Measurements from ENCODE around the gene ZNF592. TPM values are rescaled to one million over a fixed set of nuclear protein-coding genes. Genes with fewer than 3 reads are reported as not detected.

ZNF592 gene
- total and polyA plus RNA-seq, 11 donors, result 9.7 to 28.6 (median 21.2) TPM

GRCh38 chr15:84810073-84810840, 61.9 kb downstream of the ZNF592 start:
- TF ChIP-seq POLR2A (IDR thresholded peaks at IDR 0.05), result no peak
- no peak for TF ChIP-seq CTCF (IDR thresholded peaks at IDR 0.05)
- Histone ChIP-seq H3K9me3 (no peaks in the 10 kb centered on the region), H3K4me1 (peaks cover 0 to 11% (median 5%) of the 10 kb centered on the region in 12 donors), H3K27me3 (no peaks in the 10 kb centered on the region), H3K27ac (no peak overlapping the region), H3K4me3 (no peak overlapping the region), H3K36me3 (peaks cover 0 to 21% (median 12%) of the 10 kb centered on the region in 9 donors)
- WGBS, 4 donors, result 72 to 82% (median 79%) methylated on average over 7 of the region's 7 CpGs
- ATAC-seq, result peak in 3 of 4 donors; percentile 47 to 62 (median 56)
- intact Hi-C loops (cut with DNase I), result loop anchor here in 6 of 10 donors (5.0 to 10.0 kb wide), 6 partner anchors 55 to 215 kb away; partner anchors contain the start of genes SEC11A (in 2 of the 6), NMB (in 1 of the 6), WDR73 (in 1 of the 6) and ZNF592 (in 1 of the 6)
- peak in 1 of 5 donors; percentile 19 for DNase-seq

- H3K36me3 ChIP-seq, result peaks cover 0 to 13% (median 5%) of the 10 kb centered on the region in 9 donors
- no peaks in the 10 kb centered on the region for H3K9me3 ChIP-seq
- ATAC-seq (peak in 1 of 4 donors; percentile 18), DNase-seq (peak in 1 of 5 donors; percentile 13)
- H3K4me1 ChIP-seq, result peaks cover 0 to 19% (median 7%) of the 10 kb centered on the region in 12 donors
- 72 to 89% (median 81%) methylated on average over 4 of the region's 4 CpGs for WGBS, 4 donors
- no peak for TF ChIP-seq CTCF (IDR thresholded peaks at IDR 0.05)
- no peak for TF ChIP-seq POLR2A (IDR thresholded peaks at IDR 0.05)
- intact Hi-C loops (cut with DNase I), result loop anchor here in 6 of 10 donors (5.0 to 10.0 kb wide), 6 partner anchors 56 to 216 kb away; partner anchors contain the start of genes SEC11A (in 2 of the 6), NMB (in 1 of the 6), WDR73 (in 1 of the 6) and ZNF592 (in 1 of the 6)
- H3K27ac ChIP-seq, result no peak overlapping the region
- no peak overlapping the region for H3K4me3 ChIP-seq
- no peaks in the 10 kb centered on the region for H3K27me3 ChIP-seq
Observed at GRCh38 chr15:84811151-84811550, 62.8 kb downstream of the ZNF592 start.

GRCh38 chr15:84811828-84812227, 63.4 kb downstream of the ZNF592 start:
- no peak overlapping the region for H3K4me3 ChIP-seq
- intact Hi-C loops (cut with DNase I), result loop anchor here in 6 of 10 donors (5.0 to 10.0 kb wide), 6 partner anchors 57 to 217 kb away; partner anchors contain the start of genes SEC11A (in 2 of the 6), NMB (in 1 of the 6), WDR73 (in 1 of the 6) and ZNF592 (in 1 of the 6)
- H3K4me1 ChIP-seq, result peaks cover 0 to 26% (median 13%) of the 10 kb centered on the region in 12 donors
- no peak for TF ChIP-seq CTCF (IDR thresholded peaks at IDR 0.05)
- TF ChIP-seq POLR2A (IDR thresholded peaks at IDR 0.05), result no peak
- no peaks in the 10 kb centered on the region for H3K9me3 ChIP-seq
- ATAC-seq (no peak), DNase-seq (no peak)
- H3K27ac ChIP-seq, result no peak overlapping the region
- H3K27me3 ChIP-seq, result no peaks in the 10 kb centered on the region
- H3K36me3 ChIP-seq, result peaks cover 0 to 7% (median 0%) of the 10 kb centered on the region in 9 donors

GRCh38 chr15:84812842-84813241, 64.5 kb downstream of the ZNF592 start:
- Histone ChIP-seq H3K36me3 (peaks cover 0 to 3% (median 0%) of the 10 kb centered on the region in 9 donors), H3K4me3 (no peak overlapping the region), H3K9me3 (no peaks in the 10 kb centered on the region), H3K4me1 (peaks cover 0 to 33% (median 17%) of the 10 kb centered on the region in 12 donors), H3K27ac (no peak overlapping the region), H3K27me3 (no peaks in the 10 kb centered on the region)
- no peak for TF ChIP-seq POLR2A (IDR thresholded peaks at IDR 0.05)
- TF ChIP-seq CTCF (IDR thresholded peaks at IDR 0.05), result no peak
- 82 to 96% (median 86%) methylated on average over 2 of the region's 2 CpGs for WGBS, 4 donors
- DNase-seq (peak in 1 of 5 donors; percentile 13), ATAC-seq (no peak)
- intact Hi-C loops (cut with DNase I), result loop anchor here in 6 of 10 donors (5.0 to 10.0 kb wide), 6 partner anchors 58 to 218 kb away; partner anchors contain the start of genes SEC11A (in 2 of the 6), NMB (in 1 of the 6), WDR73 (in 1 of the 6) and ZNF592 (in 1 of the 6)

Measured in heart left ventricle (tissue), 16 donors.